NCI-H2227 (cell line): ENCODE measurements around the gene HS2ST1.

Experiments used
- DNase-seq: peaks from one replicate; lab custom pipeline; 2025; ENCODE audit not compliant: unreplicated experiment; lab: John Stamatoyannopoulos, UW

The HS2ST1 gene

GRCh38 chr1:87132284-87132870, 217.9 kb downstream of the HS2ST1 start:
- DNase-seq = no peak

- DNase-seq = no peak
Measured at GRCh38 chr1:87134061-87134460, 219.6 kb downstream of the HS2ST1 start.

GRCh38 chr1:87134625-87135328, 220.3 kb downstream of the HS2ST1 start:
- no peak for DNase-seq

- DNase-seq = no peak
Measured at GRCh38 chr1:87135329-87135712, 220.9 kb downstream of the HS2ST1 start.

- DNase-seq = no peak
Measured at GRCh38 chr1:87136607-87137341, 222.3 kb downstream of the HS2ST1 start.

- no peak for DNase-seq
Measured at GRCh38 chr1:87137342-87137739, 222.9 kb downstream of the HS2ST1 start.

- DNase-seq = no peak
Measured at GRCh38 chr1:87140831-87141540, 226.6 kb downstream of the HS2ST1 start.

- no peak for DNase-seq
Measured at GRCh38 chr1:87141556-87141955, 227.1 kb downstream of the HS2ST1 start.

GRCh38 chr1:87143413-87144135, 229.1 kb downstream of the HS2ST1 start:
- no peak for DNase-seq

GRCh38 chr1:87144316-87144895, 230.0 kb downstream of the HS2ST1 start:
- no peak for DNase-seq

GRCh38 chr1:87144981-87145380, 230.5 kb downstream of the HS2ST1 start:
- no peak for DNase-seq

- DNase-seq = no peak
Measured at GRCh38 chr1:87146538-87146937, 232.1 kb downstream of the HS2ST1 start.

GRCh38 chr1:87146986-87147385, 232.6 kb downstream of the HS2ST1 start:
- no peak for DNase-seq

GRCh38 chr1:87147851-87148250, 233.4 kb downstream of the HS2ST1 start:
- no peak for DNase-seq

- DNase-seq = no peak
Measured at GRCh38 chr1:87148661-87149060, 234.2 kb downstream of the HS2ST1 start.

GRCh38 chr1:87149241-87150041, 235.0 kb downstream of the HS2ST1 start:
- peak; percentile 74 for DNase-seq

- no peak for DNase-seq
Measured at GRCh38 chr1:87150143-87150542, 235.7 kb downstream of the HS2ST1 start.

GRCh38 chr1:87151500-87152421, 237.3 kb downstream of the HS2ST1 start:
- no peak for DNase-seq

GRCh38 chr1:87154384-87154783, 239.9 kb downstream of the HS2ST1 start:
- no peak for DNase-seq
